Psoas muscle (tissue), 8 donors: ENCODE measurements around the gene GPR137. TPM values are rescaled to one million over a fixed set of nuclear protein-coding genes. Genes with fewer than 3 reads are reported as not detected.

Source experiments
- ATAC-seq, 4 donors: fragments of 200-7000 bp; cut with Tn5 transposase; one replicate each; pipeline ENCODE4 v1.9.1; 2020; ENCODE audit warnings: moderate library complexity in 3 of 4, mild to moderate bottlenecking in 2 of 4
- DNase-seq, 2 donors: peaks; one replicate each; pipeline ENCODE4 v3.0.0-alpha.2; 2020
- H3K27ac ChIP-seq: fragments of 200-600 bp; one replicate; pipeline ENCODE4 v1.8.0; 2022
- H3K27me3 ChIP-seq, 3 donors: fragments of 200-600 bp in 1 of 3; one replicate each; pipeline versions ENCODE4 v1.6.1 to v1.8.0; 2013 to 2022; ENCODE audit warnings: low read length in 2 of 3, mild to moderate bottlenecking in 2 of 3, moderate library complexity in 1 of 3; ENCODE audit not compliant: insufficient read depth in 3 of 3
- H3K36me3 ChIP-seq, 2 donors: fragments of 200-600 bp in 1 of 2; one replicate each; pipeline versions ENCODE4 v1.6.1 to v1.8.0; 2013 to 2022; ENCODE audit warnings: low read depth in 1 of 2, mild to moderate bottlenecking in 1 of 2, moderate library complexity in 1 of 2; ENCODE audit not compliant: insufficient read depth in 1 of 2
- H3K4me1 ChIP-seq: fragments of 200-600 bp; one replicate; pipeline ENCODE4 v1.8.0; 2022
- H3K4me3 ChIP-seq: fragments of 200-600 bp; one replicate; pipeline ENCODE4 v1.8.0; 2022; ENCODE audit warnings: mild to moderate bottlenecking
- H3K9me3 ChIP-seq: fragments of 200-600 bp; one replicate; pipeline ENCODE4 v1.8.0; 2022
- WGBS, 3 donors: extraction: QIAGEN DNeasy Blood & Tissue Kit; methylation state at CpG; one replicate each; pipeline versions ENCODE4 v1.1.6 to v1.1.7; 2013; 5-methylcytosine and 5-hydroxymethylcytosine counted together
- intact Hi-C, 2 donors: fragments of 100-400 bp; cut with DNase I; formaldehyde crosslinking; loops; one replicate each; pipeline versions ENCODE4 v1.11.0 to v1.14.2; 2022
- polyA plus RNA-seq, 3 donors: library from polyadenylated mRNA; stranded (reverse); fragments of 200-250 nt; gene quantifications; one replicate each; pipeline ENCODE4 v1.2.3, GENCODE V29; 2013
- total RNA-seq, 4 donors: library from RNA; stranded (reverse); fragmentation: NEBNext Ultra II Directional in 2 of 4; extraction: Animal tissue kit (Norgen Biotek cat#: 25700) in 2 of 4; gene quantifications; one replicate each; pipeline versions ENCODE4 v1.2.1 to v1.2.4, GENCODE V29; 2021 to 2023
- TF ChIP-seq, protein P1 (sequence below): fragments of 200-600 bp; IDR thresholded peaks from one replicate; pipeline ENCODE4 v1.8.0; 2022; ENCODE audit warnings: antibody characterized with exemption
- donor health status: healthy with polysubstance abuse.
- donor health status: DM: no; HTN: no; CAD: no; lungs with moderate emphysema.
- donor health status: Bipolar disorder and iron deficiency.
- donor health status: healthy.
- donor health status: DM: yes; HTN: yes; CAD: no.
- donor health status: DM: no; HTN: no; CAD: no.
- donor health status: DM: no; HTN: no; CAD: no.
- donor health status: DM: yes; HTN: yes; CAD: no.

The GPR137 gene
- total and polyA plus RNA-seq, 7 donors: 13.8 to 49.9 (median 17.7) TPM

DNA sequence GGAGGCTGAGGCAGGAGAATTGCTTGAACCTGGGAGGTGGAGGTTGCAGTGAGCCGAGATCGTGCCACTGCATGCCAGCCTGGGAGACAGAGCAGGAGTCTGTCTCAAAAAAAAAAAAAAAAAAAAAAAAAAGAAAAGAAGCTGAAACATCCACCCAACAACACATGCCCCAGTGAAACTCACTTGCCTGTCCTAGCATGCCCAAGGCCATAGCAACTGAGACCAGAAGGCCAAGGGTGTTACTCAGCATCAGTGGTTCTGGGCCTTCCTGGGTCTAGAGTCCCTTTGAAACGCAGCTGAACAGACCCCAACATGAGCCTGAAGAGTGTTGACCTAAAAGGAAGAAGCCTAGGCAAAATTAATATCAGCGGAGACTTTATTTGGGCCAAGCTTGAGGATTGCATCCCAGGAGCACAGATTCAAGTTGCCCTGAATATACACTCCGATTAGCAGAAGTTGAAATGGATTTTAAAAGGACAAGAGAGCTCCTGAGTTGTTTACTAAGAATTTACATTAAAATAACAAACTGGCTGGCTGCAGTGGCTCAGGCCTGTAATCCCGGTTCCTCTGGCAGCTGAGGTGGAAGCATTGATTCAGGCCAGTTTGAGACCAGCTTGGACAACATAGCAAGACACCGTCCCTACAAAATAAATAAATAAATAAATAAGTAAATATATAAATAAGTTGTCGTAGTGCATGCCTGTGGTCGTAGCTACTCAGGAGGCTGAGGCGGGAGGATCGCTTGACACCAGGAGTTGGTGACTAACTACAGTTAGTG, 39.2 kb downstream of the GPR137 start:
- intact Hi-C loops: loop anchor here in 1 of 2 donors (5.0 kb wide), 1 partner anchor 32 kb away; the partner anchor contains the start of gene RPS6KA4
- Histone ChIP-seq H3K36me3 (peaks cover 4 to 19% of the 10 kb centered on the region in 2 donors), H3K4me1 (peaks cover 10% of the 10 kb centered on the region), H3K27ac (no peak overlapping the region), H3K27me3 (no peaks in the 10 kb centered on the region), H3K4me3 (no peak overlapping the region), H3K9me3 (no peaks in the 10 kb centered on the region)
- DNase-seq (no peak), ATAC-seq (no peak)
- TF ChIP-seq, protein P1, sequence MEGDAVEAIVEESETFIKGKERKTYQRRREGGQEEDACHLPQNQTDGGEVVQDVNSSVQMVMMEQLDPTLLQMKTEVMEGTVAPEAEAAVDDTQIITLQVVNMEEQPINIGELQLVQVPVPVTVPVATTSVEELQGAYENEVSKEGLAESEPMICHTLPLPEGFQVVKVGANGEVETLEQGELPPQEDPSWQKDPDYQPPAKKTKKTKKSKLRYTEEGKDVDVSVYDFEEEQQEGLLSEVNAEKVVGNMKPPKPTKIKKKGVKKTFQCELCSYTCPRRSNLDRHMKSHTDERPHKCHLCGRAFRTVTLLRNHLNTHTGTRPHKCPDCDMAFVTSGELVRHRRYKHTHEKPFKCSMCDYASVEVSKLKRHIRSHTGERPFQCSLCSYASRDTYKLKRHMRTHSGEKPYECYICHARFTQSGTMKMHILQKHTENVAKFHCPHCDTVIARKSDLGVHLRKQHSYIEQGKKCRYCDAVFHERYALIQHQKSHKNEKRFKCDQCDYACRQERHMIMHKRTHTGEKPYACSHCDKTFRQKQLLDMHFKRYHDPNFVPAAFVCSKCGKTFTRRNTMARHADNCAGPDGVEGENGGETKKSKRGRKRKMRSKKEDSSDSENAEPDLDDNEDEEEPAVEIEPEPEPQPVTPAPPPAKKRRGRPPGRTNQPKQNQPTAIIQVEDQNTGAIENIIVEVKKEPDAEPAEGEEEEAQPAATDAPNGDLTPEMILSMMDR: no peak
- WGBS, 3 donors: 86 to 88% (median 87%) methylated on average over 11 of the region's 11 CpGs

DNA sequence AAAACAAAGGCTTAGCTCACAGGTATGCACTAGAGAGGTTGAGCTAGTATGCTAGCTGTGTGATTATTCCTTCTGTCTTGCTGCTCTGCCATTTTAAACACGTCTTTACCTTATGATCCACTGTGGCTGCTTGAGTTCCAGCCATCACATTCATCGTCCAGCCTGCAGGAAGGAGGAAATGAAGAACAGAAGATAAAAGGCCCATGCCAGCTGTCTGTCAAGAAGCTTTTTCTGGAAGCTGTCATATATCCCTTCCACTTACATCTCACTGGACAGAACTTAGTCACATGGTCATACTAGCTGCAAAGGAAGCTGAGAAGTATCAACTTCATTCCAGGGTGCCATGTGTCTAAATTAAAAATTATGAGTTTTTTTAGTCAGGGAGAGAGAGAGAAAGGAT, 41.7 kb downstream of the GPR137 start:
- H3K4me1 ChIP-seq: peaks cover 10% of the 10 kb centered on the region
- intact Hi-C loops: no loop called here
- H3K27me3 ChIP-seq: no peaks in the 10 kb centered on the region
- TF ChIP-seq, protein P1: no peak
- no peak overlapping the region for H3K27ac ChIP-seq
- no peaks in the 10 kb centered on the region for H3K9me3 ChIP-seq
- 84 to 92% (median 88%) methylated on average over 2 of the region's 2 CpGs for WGBS, 3 donors
- H3K4me3 ChIP-seq: no peak overlapping the region
- no peak for ATAC-seq
- peaks cover 0 to 7% of the 10 kb centered on the region in 2 donors for H3K36me3 ChIP-seq
- DNase-seq: no peak

DNA sequence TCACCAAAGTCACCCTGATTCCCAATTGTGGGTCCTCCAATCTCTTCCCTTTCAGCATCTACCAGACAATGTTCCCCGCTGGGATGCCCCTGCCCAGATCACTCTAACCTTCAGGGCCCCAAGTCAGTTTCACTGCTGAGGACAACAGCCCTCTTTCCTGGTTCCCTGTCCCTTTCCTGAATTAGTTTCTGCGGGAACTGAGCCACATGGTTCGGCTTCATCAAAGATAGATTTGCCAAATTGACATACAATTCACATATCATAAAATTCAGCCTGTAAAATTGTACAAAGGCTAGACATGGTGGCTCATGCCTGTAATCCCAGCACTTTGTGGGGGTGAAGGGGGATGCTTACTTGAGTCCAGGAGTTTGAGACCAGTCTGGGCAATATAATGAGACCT, 42.3 kb downstream of the GPR137 start:
- Histone ChIP-seq H3K36me3 (peaks cover 0 to 1% of the 10 kb centered on the region in 2 donors), H3K27me3 (no peaks in the 10 kb centered on the region), H3K9me3 (no peaks in the 10 kb centered on the region), H3K4me1 (peaks cover 10% of the 10 kb centered on the region), H3K27ac (no peak overlapping the region), H3K4me3 (no peak overlapping the region)
- intact Hi-C loops: no loop called here
- WGBS, 3 donors: 73 to 81% (median 77%) methylated on average over 3 of the region's 3 CpGs
- DNase-seq (no peak), ATAC-seq (no peak)
- TF ChIP-seq, protein P1: no peak

DNA sequence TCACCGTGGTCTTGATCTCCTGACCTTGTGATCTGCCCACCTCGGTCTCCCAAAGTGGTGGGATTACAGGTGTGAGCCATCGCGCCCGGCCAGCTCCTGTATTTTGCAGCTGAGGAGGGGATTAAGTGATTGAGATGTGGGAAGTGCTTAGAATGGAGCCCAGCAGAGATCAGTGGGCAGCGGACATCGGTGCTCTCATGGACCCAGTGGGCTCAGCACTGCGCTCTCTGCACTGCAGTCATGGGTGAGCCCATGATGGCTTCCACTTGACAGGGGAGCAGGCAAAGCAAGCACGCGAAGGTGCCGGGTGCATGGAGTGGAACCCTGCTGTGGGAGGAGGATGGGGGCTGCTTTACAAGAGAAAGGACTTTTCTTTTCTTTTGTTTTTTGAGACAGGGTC, 45.2 kb downstream of the GPR137 start:
- TF ChIP-seq, protein P1: no peak
- Histone ChIP-seq H3K4me1 (peaks cover 10% of the 10 kb centered on the region), H3K36me3 (no peaks in the 10 kb centered on the region), H3K27me3 (no peaks in the 10 kb centered on the region), H3K4me3 (no peak overlapping the region), H3K9me3 (no peaks in the 10 kb centered on the region), H3K27ac (no peak overlapping the region)
- WGBS, 3 donors: 77 to 84% (median 79%) methylated on average over 11 of the region's 11 CpGs
- ATAC-seq: no peak
- DNase-seq: no peak
- intact Hi-C loops: no loop called here
